GM23338 (cell line): ENCODE data around the gene HBS1L. TPM values are rescaled to one million over a fixed set of nuclear protein-coding genes. Genes with fewer than 3 reads are reported as not detected.

Experiments
- ATAC-seq: fragments of 200-7000 bp; cut with Tn5 transposase; 3 replicates; pipeline ENCODE4 v1.9.1; 2020
- DNase-seq: peaks from one replicate; pipeline ENCODE4 v3.0.0-alpha.2; 2015; ENCODE audit warnings: low spot score
- H2AFZ ChIP-seq: fragments of 200-600 bp; sonication (generic); 2 replicates; pipeline ENCODE4 v1.8.0; 2016; ENCODE audit warnings: antibody characterized with exemption, mild to moderate bottlenecking, moderate library complexity
- H3F3A ChIP-seq: fragments of 200-600 bp; sonication (generic); replicated peaks from 2 replicates; pipeline ENCODE4 v1.8.0; 2017; ENCODE audit warnings: antibody characterized with exemption, mixed run types, low read depth
- H3K27ac ChIP-seq: fragments of 200-600 bp; sonication (generic); 2 replicates; pipeline ENCODE4 v1.6.1; 2016; ENCODE audit warnings: low read depth
- H3K27me3 ChIP-seq: fragments of 200-600 bp; sonication (generic); 2 replicates; pipeline ENCODE4 v1.8.0; 2016; ENCODE audit warnings: mild to moderate bottlenecking, mixed run types, moderate library complexity; ENCODE audit not compliant: insufficient read depth
- H3K36me3 ChIP-seq: fragments of 200-600 bp; sonication (generic); 2 replicates; pipeline ENCODE4 v1.8.0; 2016; ENCODE audit warnings: mild to moderate bottlenecking; ENCODE audit not compliant: insufficient read depth
- H3K4me1 ChIP-seq: fragments of 200-600 bp; sonication (generic); 2 replicates; pipeline ENCODE4 v1.8.0; 2016; ENCODE audit warnings: mild to moderate bottlenecking, moderate library complexity; ENCODE audit not compliant: insufficient read depth
- H3K4me2 ChIP-seq: fragments of 200-600 bp; sonication (generic); 2 replicates; pipeline ENCODE4 v1.7.1; 2017; ENCODE audit warnings: mixed run types
- H3K4me3 ChIP-seq: fragments of 200-600 bp; sonication (generic); 2 replicates; pipeline ENCODE4 v1.6.1; 2016; ENCODE audit warnings: mixed run types
- H3K79me2 ChIP-seq: fragments of 200-600 bp; sonication (generic); replicated peaks from 2 replicates; pipeline ENCODE4 v1.8.0; 2017; ENCODE audit warnings: mild to moderate bottlenecking; ENCODE audit not compliant: insufficient read depth
- H3K9me2 ChIP-seq: fragments of 200-600 bp; sonication (generic); 2 replicates; pipeline ENCODE4 v1.8.0; 2017; ENCODE audit not compliant: insufficient read depth
- H4K20me1 ChIP-seq: fragments of 200-600 bp; sonication (generic); replicated peaks from 2 replicates; pipeline ENCODE4 v1.8.0; 2017; ENCODE audit warnings: mild to moderate bottlenecking; ENCODE audit not compliant: insufficient read depth
- H3K27ac Mint-ChIP-seq: 2 replicates; pipeline ENCODE4 v1.8.0; 2020; ENCODE audit warnings: inconsistent platforms, mild to moderate bottlenecking, moderate library complexity, mixed read lengths
- H3K27me3 Mint-ChIP-seq: 3 replicates; pipeline ENCODE4 v1.8.0; 2022; ENCODE audit warnings: low read depth, mild to moderate bottlenecking, moderate library complexity, mixed read lengths, inconsistent platforms; ENCODE audit not compliant: insufficient read depth, poor library complexity
- H3K36me3 Mint-ChIP-seq: 3 replicates; pipeline ENCODE4 v1.8.0; 2021; ENCODE audit warnings: low read depth, mild to moderate bottlenecking, inconsistent platforms, moderate library complexity, mixed read lengths
- H3K4me1 Mint-ChIP-seq: 3 replicates; pipeline ENCODE4 v1.8.0; 2020; ENCODE audit warnings: mild to moderate bottlenecking, inconsistent platforms, mixed read lengths
- H3K4me3 Mint-ChIP-seq: 3 replicates; pipeline ENCODE4 v1.8.0; 2021; ENCODE audit warnings: moderate library complexity, mild to moderate bottlenecking, inconsistent platforms, mixed read lengths
- H3K9me3 Mint-ChIP-seq: 3 replicates; pipeline ENCODE4 v1.8.0; 2020; ENCODE audit warnings: moderate library complexity, mild to moderate bottlenecking, inconsistent platforms, mixed read lengths
- CREB1 ChIP-seq: fragments of 250-450 bp; sonication (Bioruptor Pico); IDR thresholded peaks from 2 replicates; pipeline ENCODE4 v1.5.0; 2020; ENCODE audit warnings: low read depth, mild to moderate bottlenecking, moderate library complexity
- EZH2 ChIP-seq: fragments of 200-600 bp; sonication (generic); IDR thresholded peaks from one replicate; pipeline ENCODE4 v1.8.0; 2017; ENCODE audit warnings: antibody characterized with exemption, mild to moderate bottlenecking, low read depth; ENCODE audit not compliant: unreplicated experiment
- EZH2phosphoT487 ChIP-seq: fragments of 200-600 bp; sonication (generic); IDR thresholded peaks from one replicate; pipeline ENCODE4 v1.8.1; 2018; ENCODE audit warnings: antibody characterized with exemption; ENCODE audit not compliant: unreplicated experiment
- JUNB ChIP-seq: IDR thresholded peaks from one replicate; pipeline ENCODE4 v1.6.1; 2016; ENCODE audit warnings: antibody characterized with exemption; ENCODE audit not compliant: unreplicated experiment
- NANOG ChIP-seq: IDR thresholded peaks from 2 replicates; pipeline ENCODE4 v1.6.1; 2016; ENCODE audit warnings: antibody characterized with exemption, borderline replicate concordance
- POLR2AphosphoS5 ChIP-seq: IDR thresholded peaks from 2 replicates; pipeline ENCODE4 v1.6.1; 2016; ENCODE audit warnings: antibody characterized with exemption, low read depth
- STAT1 ChIP-seq: IDR thresholded peaks from one replicate; pipeline ENCODE4 v1.6.1; 2016; ENCODE audit warnings: antibody characterized with exemption; ENCODE audit not compliant: unreplicated experiment
- ZNF114 ChIP-seq: fragments of 250-450 bp; sonication (Bioruptor Pico); IDR thresholded peaks from 2 replicates; pipeline ENCODE4 v1.5.0; 2020; ENCODE audit warnings: mild to moderate bottlenecking, moderate library complexity
- ZNF331 ChIP-seq: fragments of 250-450 bp; sonication (Bioruptor Pico); IDR thresholded peaks from 2 replicates; pipeline ENCODE4 v1.5.0; 2020; ENCODE audit warnings: low read depth, mild to moderate bottlenecking, moderate library complexity
- polyA plus RNA-seq: library from polyadenylated mRNA; unstranded; fragments of >200 nt; fragmentation: Nextera tagmentation; extraction: Ambion mirVana; gene quantifications from 2 replicates; pipeline ENCODE4 v1.2.1, GENCODE V29; 2016
- total RNA-seq: library from RNA; depleted of rRNA; stranded (reverse); fragments of >200 nt; shearing (Covaris generic); gene quantifications from 2 replicates; pipeline ENCODE4 v1.2.3, GENCODE V29; 2014
- TF ChIP-seq, protein P1 (sequence below), 2 experiments: fragments of 200-600 bp in 1 of 2; sonication (generic) in 1 of 2; conservative IDR thresholded peaks; 2 replicates each; pipeline versions ENCODE4 v1.5.1 to v1.6.1; 2016 to 2017; ENCODE audit warnings: antibody characterized with exemption in 2 of 2, low read depth in 2 of 2, mild to moderate bottlenecking in 2 of 2, moderate library complexity in 1 of 2
- TF ChIP-seq, protein P2 (sequence below): IDR thresholded peaks from 2 replicates; pipeline ENCODE4 v1.6.1; 2016; ENCODE audit warnings: antibody characterized with exemption
- TF ChIP-seq, protein P3 (sequence below): IDR thresholded peaks from one replicate; pipeline ENCODE4 v1.6.1; 2018; ENCODE audit warnings: antibody characterized with exemption; ENCODE audit not compliant: unreplicated experiment
- TF ChIP-seq, protein P4 (sequence below): fragments of 250-450 bp; sonication (Bioruptor Pico); IDR thresholded peaks from 2 replicates; pipeline ENCODE4 v1.5.0; 2020; ENCODE audit warnings: mild to moderate bottlenecking, moderate library complexity

HBS1L gene
- total and polyA plus RNA-seq, 2 experiments from 2014 or later = 59.9 to 94.1 TPM

DNA sequence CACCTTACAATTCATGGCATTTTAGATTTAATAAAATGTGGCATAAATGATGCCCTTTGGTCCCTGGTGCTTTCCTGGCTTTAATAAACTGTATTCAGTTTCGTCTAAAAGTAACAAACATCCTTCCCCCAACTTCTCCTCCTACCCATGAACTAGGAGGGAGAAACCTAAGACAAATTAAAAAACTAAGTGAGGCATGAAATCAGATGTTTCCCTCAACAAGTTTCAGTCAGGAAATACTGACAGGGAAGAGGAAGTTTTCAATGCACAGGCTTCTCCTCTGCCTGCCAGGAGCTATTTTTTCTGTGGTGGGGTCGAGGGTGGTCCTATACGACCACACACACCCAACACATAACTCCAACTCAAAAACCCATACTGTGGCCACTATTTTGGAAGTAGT, 10.0 kb downstream of the HBS1L start:
- H3K4me3 Mint-ChIP-seq = no peak overlapping the region
- no peak overlapping the region for H3K27ac Mint-ChIP-seq
- peaks cover 12% of the 10 kb centered on the region for H3K36me3 Mint-ChIP-seq
- no peak for ATAC-seq
- Histone ChIP-seq H3K4me3 (no peak overlapping the region), H3K4me2 (no peak overlapping the region), H3K27me3 (no peaks in the 10 kb centered on the region), H3K27ac (no peak overlapping the region), H3K9me2 (no peaks in the 10 kb centered on the region), H3K79me2 (peaks cover 80% of the 10 kb centered on the region), H3K4me1 (no peaks in the 10 kb centered on the region), H3F3A (no peaks in the 10 kb centered on the region), H4K20me1 (peaks cover 5% of the 10 kb centered on the region; the same call in 1 of the 2 replicates), H3K36me3 (no peaks in the 10 kb centered on the region), H2AFZ (no peak overlapping the region)
- TF ChIP-seq ZNF114 (CRISPR knock-in tag) = no peak
- TF ChIP-seq STAT1 = no peak
- TF ChIP-seq, protein P1, sequence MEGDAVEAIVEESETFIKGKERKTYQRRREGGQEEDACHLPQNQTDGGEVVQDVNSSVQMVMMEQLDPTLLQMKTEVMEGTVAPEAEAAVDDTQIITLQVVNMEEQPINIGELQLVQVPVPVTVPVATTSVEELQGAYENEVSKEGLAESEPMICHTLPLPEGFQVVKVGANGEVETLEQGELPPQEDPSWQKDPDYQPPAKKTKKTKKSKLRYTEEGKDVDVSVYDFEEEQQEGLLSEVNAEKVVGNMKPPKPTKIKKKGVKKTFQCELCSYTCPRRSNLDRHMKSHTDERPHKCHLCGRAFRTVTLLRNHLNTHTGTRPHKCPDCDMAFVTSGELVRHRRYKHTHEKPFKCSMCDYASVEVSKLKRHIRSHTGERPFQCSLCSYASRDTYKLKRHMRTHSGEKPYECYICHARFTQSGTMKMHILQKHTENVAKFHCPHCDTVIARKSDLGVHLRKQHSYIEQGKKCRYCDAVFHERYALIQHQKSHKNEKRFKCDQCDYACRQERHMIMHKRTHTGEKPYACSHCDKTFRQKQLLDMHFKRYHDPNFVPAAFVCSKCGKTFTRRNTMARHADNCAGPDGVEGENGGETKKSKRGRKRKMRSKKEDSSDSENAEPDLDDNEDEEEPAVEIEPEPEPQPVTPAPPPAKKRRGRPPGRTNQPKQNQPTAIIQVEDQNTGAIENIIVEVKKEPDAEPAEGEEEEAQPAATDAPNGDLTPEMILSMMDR (conservative IDR thresholded peaks at IDR 0.05; ENCODE audit: low read depth in 2 of 2) = no peak
- TF ChIP-seq, protein P2, sequence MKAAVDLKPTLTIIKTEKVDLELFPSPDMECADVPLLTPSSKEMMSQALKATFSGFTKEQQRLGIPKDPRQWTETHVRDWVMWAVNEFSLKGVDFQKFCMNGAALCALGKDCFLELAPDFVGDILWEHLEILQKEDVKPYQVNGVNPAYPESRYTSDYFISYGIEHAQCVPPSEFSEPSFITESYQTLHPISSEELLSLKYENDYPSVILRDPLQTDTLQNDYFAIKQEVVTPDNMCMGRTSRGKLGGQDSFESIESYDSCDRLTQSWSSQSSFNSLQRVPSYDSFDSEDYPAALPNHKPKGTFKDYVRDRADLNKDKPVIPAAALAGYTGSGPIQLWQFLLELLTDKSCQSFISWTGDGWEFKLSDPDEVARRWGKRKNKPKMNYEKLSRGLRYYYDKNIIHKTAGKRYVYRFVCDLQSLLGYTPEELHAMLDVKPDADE = no peak
- TF ChIP-seq POLR2AphosphoS5 = no peak
- no peak for TF ChIP-seq ZNF331 (CRISPR knock-in tag)
- no peak for TF ChIP-seq EZH2
- TF ChIP-seq, protein P3, sequence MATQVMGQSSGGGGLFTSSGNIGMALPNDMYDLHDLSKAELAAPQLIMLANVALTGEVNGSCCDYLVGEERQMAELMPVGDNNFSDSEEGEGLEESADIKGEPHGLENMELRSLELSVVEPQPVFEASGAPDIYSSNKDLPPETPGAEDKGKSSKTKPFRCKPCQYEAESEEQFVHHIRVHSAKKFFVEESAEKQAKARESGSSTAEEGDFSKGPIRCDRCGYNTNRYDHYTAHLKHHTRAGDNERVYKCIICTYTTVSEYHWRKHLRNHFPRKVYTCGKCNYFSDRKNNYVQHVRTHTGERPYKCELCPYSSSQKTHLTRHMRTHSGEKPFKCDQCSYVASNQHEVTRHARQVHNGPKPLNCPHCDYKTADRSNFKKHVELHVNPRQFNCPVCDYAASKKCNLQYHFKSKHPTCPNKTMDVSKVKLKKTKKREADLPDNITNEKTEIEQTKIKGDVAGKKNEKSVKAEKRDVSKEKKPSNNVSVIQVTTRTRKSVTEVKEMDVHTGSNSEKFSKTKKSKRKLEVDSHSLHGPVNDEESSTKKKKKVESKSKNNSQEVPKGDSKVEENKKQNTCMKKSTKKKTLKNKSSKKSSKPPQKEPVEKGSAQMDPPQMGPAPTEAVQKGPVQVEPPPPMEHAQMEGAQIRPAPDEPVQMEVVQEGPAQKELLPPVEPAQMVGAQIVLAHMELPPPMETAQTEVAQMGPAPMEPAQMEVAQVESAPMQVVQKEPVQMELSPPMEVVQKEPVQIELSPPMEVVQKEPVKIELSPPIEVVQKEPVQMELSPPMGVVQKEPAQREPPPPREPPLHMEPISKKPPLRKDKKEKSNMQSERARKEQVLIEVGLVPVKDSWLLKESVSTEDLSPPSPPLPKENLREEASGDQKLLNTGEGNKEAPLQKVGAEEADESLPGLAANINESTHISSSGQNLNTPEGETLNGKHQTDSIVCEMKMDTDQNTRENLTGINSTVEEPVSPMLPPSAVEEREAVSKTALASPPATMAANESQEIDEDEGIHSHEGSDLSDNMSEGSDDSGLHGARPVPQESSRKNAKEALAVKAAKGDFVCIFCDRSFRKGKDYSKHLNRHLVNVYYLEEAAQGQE = no peak
- no peak for TF ChIP-seq JUNB
- no peak for TF ChIP-seq EZH2phosphoT487
- TF ChIP-seq NANOG = no peak
- TF ChIP-seq, protein P4, sequence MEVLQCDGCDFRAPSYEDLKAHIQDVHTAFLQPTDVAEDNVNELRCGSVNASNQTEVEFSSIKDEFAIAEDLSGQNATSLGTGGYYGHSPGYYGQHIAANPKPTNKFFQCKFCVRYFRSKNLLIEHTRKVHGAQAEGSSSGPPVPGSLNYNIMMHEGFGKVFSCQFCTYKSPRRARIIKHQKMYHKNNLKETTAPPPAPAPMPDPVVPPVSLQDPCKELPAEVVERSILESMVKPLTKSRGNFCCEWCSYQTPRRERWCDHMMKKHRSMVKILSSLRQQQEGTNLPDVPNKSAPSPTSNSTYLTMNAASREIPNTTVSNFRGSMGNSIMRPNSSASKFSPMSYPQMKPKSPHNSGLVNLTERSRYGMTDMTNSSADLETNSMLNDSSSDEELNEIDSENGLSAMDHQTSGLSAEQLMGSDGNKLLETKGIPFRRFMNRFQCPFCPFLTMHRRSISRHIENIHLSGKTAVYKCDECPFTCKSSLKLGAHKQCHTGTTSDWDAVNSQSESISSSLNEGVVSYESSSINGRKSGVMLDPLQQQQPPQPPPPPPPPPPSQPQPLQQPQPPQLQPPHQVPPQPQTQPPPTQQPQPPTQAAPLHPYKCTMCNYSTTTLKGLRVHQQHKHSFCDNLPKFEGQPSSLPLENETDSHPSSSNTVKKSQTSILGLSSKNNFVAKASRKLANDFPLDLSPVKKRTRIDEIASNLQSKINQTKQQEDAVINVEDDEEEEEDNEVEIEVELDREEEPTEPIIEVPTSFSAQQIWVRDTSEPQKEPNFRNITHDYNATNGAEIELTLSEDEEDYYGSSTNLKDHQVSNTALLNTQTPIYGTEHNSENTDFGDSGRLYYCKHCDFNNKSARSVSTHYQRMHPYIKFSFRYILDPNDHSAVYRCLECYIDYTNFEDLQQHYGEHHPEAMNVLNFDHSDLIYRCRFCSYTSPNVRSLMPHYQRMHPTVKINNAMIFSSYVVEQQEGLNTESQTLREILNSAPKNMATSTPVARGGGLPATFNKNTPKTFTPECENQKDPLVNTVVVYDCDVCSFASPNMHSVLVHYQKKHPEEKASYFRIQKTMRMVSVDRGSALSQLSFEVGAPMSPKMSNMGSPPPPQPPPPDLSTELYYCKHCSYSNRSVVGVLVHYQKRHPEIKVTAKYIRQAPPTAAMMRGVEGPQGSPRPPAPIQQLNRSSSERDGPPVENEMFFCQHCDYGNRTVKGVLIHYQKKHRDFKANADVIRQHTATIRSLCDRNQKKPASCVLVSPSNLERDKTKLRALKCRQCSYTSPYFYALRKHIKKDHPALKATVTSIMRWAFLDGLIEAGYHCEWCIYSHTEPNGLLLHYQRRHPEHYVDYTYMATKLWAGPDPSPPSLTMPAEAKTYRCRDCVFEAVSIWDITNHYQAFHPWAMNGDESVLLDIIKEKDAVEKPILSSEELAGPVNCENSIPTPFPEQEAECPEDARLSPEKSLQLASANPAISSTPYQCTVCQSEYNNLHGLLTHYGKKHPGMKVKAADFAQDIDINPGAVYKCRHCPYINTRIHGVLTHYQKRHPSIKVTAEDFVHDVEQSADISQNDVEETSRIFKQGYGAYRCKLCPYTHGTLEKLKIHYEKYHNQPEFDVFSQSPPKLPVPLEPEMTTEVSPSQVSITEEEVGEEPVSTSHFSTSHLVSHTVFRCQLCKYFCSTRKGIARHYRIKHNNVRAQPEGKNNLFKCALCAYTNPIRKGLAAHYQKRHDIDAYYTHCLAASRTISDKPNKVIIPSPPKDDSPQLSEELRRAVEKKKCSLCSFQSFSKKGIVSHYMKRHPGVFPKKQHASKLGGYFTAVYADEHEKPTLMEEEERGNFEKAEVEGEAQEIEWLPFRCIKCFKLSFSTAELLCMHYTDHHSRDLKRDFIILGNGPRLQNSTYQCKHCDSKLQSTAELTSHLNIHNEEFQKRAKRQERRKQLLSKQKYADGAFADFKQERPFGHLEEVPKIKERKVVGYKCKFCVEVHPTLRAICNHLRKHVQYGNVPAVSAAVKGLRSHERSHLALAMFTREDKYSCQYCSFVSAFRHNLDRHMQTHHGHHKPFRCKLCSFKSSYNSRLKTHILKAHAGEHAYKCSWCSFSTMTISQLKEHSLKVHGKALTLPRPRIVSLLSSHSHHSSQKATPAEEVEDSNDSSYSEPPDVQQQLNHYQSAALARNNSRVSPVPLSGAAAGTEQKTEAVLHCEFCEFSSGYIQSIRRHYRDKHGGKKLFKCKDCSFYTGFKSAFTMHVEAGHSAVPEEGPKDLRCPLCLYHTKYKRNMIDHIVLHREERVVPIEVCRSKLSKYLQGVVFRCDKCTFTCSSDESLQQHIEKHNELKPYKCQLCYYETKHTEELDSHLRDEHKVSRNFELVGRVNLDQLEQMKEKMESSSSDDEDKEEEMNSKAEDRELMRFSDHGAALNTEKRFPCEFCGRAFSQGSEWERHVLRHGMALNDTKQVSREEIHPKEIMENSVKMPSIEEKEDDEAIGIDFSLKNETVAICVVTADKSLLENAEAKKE (CRISPR knock-in tag) = no peak
- TF ChIP-seq CREB1 (CRISPR knock-in tag) = no peak
- H3K27me3 Mint-ChIP-seq = no peaks in the 10 kb centered on the region
- H3K9me3 Mint-ChIP-seq = no peaks in the 10 kb centered on the region
- no peaks in the 10 kb centered on the region for H3K4me1 Mint-ChIP-seq
- DNase-seq = no peak
